K562 (cell line): ENCODE results near the gene KIAA0319L.

Experiments
- CREM ChIP-seq: IDR thresholded peaks from 2 replicates; pipeline ENCODE4 v1.6.1; 2014; ENCODE audit warnings: antibody characterized with exemption, low read depth
- MYNN ChIP-seq, 2 experiments: sonication (generic); formaldehyde crosslinking in 1 of 2; IDR thresholded peaks; 2 replicates each; pipeline versions ENCODE4 v1.5.0 to v1.6.1; 2016 to 2020; ENCODE audit warnings: antibody characterized with exemption in 1 of 2, missing genetic modification reagents in 1 of 2
- NFIC ChIP-seq: fragments of 450-650 bp; IDR thresholded peaks from 2 replicates; pipeline ENCODE4 v1.6.1; 2017; ENCODE audit warnings: mild to moderate bottlenecking, inconsistent platforms
- STAG1 ChIP-seq: sonication (generic); formaldehyde crosslinking; IDR thresholded peaks from 2 replicates; pipeline ENCODE4 v1.5.0; 2020; ENCODE audit warnings: missing genetic modification reagents, borderline replicate concordance
- TF ChIP-seq, protein P1 (sequence below): fragments of 250-450 bp; sonication (Bioruptor Pico); IDR thresholded peaks from 2 replicates; pipeline ENCODE4 v1.8.0; 2021; ENCODE audit warnings: mild to moderate bottlenecking, moderate library complexity
- TF ChIP-seq, protein P2 (sequence below): sonication (generic); formaldehyde crosslinking; IDR thresholded peaks from 2 replicates; pipeline ENCODE4 v1.8.0; 2022; ENCODE audit warnings: mild to moderate bottlenecking, missing genetic modification reagents
- TF ChIP-seq, protein P3 (sequence below), 3 experiments: IDR thresholded peaks in 2 of 3; conservative IDR thresholded peaks in 1 of 3; 2 replicates each; pipeline ENCODE4 v1.5.1; 2011 to 2012; ENCODE audit warnings: low read length in 3 of 3, mild to moderate bottlenecking in 3 of 3, control low read depth in 2 of 3, improper control_type of control experiment in 1 of 3, inconsistent platforms in 1 of 3, low read depth in 1 of 3, mixed read lengths in 1 of 3, moderate library complexity in 1 of 3; ENCODE audit not compliant: insufficient read depth in 2 of 3

DNA sequence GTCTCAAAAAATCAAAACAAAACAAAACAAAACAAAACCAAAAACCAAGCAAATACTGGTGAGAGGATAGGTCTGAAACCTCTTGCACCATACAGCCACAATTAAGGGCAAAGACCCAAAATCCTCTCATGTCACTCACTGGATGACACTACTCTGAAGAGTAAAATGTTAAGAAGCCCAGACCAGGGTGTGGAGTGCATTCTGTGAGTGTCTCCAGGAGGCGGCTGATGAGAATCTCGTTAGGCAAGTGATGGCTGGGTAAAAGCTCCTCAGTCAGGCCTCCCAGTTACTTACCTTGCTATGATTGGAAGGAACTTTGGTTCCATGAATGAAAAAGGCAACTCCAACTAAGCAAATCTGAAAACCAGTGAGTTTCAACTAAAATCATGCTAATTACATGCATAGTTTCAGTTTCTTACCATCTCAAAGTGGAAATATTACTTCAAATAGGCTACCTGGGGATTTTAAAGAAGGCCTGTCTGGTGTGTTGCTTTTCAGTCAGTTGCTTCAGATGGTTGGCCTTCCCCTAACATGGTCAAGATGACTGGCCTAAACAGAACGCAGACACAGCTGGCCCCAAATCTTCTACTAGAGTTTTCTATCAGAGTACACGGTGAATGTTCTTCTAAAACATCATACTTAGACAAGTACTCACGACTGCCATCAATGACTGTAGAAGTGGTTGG is 95.1 kb downstream of the KIAA0319L start:
- TF ChIP-seq MYNN (IDR thresholded peaks at IDR 0.05) = no peak
- no peak for TF ChIP-seq MYNN (CRISPR knock-in tag; IDR thresholded peaks at IDR 0.05)
- TF ChIP-seq, protein P1, sequence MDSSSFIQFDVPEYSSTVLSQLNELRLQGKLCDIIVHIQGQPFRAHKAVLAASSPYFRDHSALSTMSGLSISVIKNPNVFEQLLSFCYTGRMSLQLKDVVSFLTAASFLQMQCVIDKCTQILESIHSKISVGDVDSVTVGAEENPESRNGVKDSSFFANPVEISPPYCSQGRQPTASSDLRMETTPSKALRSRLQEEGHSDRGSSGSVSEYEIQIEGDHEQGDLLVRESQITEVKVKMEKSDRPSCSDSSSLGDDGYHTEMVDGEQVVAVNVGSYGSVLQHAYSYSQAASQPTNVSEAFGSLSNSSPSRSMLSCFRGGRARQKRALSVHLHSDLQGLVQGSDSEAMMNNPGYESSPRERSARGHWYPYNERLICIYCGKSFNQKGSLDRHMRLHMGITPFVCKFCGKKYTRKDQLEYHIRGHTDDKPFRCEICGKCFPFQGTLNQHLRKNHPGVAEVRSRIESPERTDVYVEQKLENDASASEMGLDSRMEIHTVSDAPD (CRISPR knock-in tag) = no peak
- TF ChIP-seq, protein P2, sequence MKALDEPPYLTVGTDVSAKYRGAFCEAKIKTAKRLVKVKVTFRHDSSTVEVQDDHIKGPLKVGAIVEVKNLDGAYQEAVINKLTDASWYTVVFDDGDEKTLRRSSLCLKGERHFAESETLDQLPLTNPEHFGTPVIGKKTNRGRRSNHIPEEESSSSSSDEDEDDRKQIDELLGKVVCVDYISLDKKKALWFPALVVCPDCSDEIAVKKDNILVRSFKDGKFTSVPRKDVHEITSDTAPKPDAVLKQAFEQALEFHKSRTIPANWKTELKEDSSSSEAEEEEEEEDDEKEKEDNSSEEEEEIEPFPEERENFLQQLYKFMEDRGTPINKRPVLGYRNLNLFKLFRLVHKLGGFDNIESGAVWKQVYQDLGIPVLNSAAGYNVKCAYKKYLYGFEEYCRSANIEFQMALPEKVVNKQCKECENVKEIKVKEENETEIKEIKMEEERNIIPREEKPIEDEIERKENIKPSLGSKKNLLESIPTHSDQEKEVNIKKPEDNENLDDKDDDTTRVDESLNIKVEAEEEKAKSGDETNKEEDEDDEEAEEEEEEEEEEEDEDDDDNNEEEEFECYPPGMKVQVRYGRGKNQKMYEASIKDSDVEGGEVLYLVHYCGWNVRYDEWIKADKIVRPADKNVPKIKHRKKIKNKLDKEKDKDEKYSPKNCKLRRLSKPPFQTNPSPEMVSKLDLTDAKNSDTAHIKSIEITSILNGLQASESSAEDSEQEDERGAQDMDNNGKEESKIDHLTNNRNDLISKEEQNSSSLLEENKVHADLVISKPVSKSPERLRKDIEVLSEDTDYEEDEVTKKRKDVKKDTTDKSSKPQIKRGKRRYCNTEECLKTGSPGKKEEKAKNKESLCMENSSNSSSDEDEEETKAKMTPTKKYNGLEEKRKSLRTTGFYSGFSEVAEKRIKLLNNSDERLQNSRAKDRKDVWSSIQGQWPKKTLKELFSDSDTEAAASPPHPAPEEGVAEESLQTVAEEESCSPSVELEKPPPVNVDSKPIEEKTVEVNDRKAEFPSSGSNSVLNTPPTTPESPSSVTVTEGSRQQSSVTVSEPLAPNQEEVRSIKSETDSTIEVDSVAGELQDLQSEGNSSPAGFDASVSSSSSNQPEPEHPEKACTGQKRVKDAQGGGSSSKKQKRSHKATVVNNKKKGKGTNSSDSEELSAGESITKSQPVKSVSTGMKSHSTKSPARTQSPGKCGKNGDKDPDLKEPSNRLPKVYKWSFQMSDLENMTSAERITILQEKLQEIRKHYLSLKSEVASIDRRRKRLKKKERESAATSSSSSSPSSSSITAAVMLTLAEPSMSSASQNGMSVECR (CRISPR knock-in tag) = no peak
- no peak for TF ChIP-seq CREM
- TF ChIP-seq, protein P3, sequence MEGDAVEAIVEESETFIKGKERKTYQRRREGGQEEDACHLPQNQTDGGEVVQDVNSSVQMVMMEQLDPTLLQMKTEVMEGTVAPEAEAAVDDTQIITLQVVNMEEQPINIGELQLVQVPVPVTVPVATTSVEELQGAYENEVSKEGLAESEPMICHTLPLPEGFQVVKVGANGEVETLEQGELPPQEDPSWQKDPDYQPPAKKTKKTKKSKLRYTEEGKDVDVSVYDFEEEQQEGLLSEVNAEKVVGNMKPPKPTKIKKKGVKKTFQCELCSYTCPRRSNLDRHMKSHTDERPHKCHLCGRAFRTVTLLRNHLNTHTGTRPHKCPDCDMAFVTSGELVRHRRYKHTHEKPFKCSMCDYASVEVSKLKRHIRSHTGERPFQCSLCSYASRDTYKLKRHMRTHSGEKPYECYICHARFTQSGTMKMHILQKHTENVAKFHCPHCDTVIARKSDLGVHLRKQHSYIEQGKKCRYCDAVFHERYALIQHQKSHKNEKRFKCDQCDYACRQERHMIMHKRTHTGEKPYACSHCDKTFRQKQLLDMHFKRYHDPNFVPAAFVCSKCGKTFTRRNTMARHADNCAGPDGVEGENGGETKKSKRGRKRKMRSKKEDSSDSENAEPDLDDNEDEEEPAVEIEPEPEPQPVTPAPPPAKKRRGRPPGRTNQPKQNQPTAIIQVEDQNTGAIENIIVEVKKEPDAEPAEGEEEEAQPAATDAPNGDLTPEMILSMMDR (IDR thresholded peaks at IDR 0.05 in 2 of 3, conservative IDR thresholded peaks at IDR 0.05 in 1 of 3; ENCODE audit: insufficient read depth in 2 of 3, low read depth in 1 of 3, low read length in 3 of 3) = no peak
- no peak for TF ChIP-seq NFIC
- no peak for TF ChIP-seq STAG1
